ENCODE results near the gene JAG2.

GRCh38 chr14:105139831-105140239, 28.7 kb downstream of the JAG2 start:
- TF ChIP-seq CTCF (IDR thresholded peaks at IDR 0.05; ENCODE audit: low read length) (no peak), EZH2 (IDR thresholded peaks at IDR 0.05; ENCODE audit: borderline replicate concordance, low read length) (no peak)
